ENCODE measurements around the gene ARID1B.

DNA sequence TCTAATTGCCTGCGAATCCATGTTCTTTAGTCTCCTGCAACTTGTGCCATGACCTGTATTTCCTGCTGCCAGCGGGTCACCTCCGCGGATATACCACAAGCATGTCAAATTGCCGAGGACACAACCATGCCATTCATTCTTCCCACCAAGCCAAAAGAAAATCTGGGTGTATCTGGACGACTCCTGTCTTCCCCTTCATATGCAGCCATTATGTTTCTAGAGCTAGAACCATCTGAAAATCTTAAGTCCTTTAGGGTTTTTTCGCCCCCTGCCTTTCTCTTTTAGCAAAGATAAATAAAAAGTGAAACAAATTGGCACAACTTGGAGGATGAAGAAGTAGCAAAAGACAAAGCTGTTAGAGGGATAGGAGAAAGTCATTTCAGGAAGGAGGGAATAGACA lies 242.6 kb downstream of the ARID1B start:
- TF ChIP-seq, protein P1, sequence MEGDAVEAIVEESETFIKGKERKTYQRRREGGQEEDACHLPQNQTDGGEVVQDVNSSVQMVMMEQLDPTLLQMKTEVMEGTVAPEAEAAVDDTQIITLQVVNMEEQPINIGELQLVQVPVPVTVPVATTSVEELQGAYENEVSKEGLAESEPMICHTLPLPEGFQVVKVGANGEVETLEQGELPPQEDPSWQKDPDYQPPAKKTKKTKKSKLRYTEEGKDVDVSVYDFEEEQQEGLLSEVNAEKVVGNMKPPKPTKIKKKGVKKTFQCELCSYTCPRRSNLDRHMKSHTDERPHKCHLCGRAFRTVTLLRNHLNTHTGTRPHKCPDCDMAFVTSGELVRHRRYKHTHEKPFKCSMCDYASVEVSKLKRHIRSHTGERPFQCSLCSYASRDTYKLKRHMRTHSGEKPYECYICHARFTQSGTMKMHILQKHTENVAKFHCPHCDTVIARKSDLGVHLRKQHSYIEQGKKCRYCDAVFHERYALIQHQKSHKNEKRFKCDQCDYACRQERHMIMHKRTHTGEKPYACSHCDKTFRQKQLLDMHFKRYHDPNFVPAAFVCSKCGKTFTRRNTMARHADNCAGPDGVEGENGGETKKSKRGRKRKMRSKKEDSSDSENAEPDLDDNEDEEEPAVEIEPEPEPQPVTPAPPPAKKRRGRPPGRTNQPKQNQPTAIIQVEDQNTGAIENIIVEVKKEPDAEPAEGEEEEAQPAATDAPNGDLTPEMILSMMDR (IDR thresholded peaks at IDR 0.05; ENCODE audit: insufficient read depth, low read length, poor library complexity, severe bottlenecking): peak; percentile 16
- no peak for TF ChIP-seq EZH2phosphoT487 (conservative IDR thresholded peaks at IDR 0.05; ENCODE audit: low read length)
